T1000 (cell line): ENCODE results near the gene RNF41.

ENCODE experiments used
- DNase-seq: peaks from one replicate; lab custom pipeline; 2025; ENCODE audit warnings: mixed read lengths; lab: John Stamatoyannopoulos, UW

Gene RNF41

DNA sequence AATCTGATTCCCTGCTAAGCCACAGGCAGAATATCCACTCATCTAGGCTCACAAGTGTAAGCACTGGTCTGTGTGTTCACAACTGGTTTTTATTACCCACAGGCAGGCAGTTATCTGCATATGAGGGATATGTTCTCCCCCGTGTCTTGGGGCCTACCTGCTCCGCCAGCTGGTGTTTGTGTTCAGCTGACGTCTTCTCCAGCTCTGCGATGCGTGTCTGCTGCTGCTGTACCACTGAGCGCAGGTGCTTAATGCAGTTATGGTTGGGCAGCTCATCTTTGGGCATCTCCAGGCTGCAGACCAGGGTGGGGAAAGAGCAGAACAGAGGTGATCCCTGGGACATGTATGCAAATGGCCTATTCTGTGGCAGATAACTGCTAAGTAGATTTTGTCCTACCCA, 13.7 kb downstream of the RNF41 start:
- DNase-seq: no peak

DNA sequence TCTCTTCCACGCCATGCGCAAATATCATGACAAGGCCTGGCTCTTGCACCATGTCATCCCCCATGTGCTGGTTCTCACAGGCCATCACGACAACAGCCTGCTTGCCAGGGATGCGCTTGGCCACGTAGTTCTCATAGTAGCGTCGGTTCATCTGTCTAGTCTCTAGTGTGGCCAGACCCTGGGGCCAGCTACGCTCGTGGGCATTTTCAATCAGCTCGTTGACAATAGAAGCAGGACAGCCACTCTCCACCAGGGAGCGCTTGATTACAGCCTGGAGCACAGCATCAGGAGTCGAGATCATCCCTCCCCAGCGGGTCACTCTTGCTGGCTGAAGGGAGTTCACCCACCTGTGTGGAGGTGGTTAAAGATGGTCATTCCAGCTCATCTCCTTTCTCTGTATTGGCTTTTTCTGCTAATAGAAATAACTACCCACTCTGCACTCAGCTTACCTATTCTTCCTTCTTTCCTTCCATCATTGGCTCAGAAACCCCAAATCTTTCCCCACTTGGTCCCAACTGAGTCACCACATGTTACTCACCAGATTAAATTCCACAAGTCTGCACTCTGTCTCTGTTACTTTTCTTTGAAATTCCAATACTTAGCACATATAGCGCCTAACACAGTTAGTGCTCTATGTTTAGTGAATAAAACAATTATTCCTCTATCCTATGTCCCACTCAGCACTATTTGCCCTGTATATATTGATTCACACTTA, 15.1 kb downstream of the RNF41 start:
- peak; percentile 23 for DNase-seq

DNA sequence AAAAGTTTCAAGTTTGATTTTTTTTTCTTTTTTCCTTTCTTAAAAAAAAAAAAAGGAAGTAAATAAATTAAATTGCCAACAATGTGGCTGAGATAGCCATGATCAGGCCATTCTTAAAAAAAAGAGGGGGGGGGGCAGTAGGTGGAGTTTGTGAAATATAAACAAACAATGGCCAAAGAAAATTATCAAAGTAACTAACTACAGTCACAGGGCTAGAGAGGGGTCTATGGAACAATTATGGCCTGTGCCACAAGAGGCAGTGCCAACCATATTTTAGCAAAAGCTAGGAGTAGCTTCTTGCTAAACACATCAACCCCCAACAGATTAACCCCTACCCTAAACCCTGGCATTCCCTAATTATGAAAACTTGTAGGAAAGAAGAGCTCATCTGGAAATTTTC, 16.3 kb downstream of the RNF41 start:
- no peak for DNase-seq

DNA sequence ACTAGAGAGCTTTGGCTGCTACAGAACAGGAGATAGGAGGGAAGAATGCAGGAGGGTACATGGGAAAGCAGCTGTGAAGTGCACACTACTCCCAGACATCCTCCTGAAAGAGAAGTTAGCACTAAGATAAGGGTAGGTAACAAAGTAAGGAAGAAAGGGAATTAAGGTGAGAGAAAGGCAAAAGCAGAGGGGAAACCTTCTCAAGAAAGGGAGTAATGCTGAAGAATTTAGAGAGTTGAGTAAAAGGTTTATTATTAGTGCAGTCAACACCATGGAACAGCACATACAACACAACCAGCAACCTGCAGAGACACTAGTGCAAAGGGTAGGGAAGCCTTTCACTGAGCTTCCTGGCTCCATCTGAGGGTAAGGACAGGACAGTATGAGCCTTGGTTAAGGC, 17.4 kb downstream of the RNF41 start:
- no peak for DNase-seq

DNA sequence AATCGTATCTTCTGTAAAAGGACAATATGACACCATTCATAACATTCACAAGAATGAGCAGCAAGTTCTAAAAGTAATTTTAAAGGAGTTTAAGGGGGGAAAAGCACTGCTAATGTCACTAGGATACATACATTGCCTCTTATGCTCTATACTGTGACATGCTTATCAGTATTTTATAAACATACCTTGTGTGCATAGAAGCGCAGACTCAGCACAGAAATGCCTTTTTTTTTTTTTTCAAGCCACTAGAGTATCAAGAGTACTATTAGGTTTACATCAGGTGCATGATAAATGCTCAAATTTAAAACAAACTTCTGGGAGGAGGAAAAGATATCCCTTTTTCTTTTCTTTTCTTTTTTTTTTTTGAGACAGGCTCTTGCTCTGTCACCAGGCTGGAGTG, 18.9 kb downstream of the RNF41 start:
- no peak for DNase-seq

DNA sequence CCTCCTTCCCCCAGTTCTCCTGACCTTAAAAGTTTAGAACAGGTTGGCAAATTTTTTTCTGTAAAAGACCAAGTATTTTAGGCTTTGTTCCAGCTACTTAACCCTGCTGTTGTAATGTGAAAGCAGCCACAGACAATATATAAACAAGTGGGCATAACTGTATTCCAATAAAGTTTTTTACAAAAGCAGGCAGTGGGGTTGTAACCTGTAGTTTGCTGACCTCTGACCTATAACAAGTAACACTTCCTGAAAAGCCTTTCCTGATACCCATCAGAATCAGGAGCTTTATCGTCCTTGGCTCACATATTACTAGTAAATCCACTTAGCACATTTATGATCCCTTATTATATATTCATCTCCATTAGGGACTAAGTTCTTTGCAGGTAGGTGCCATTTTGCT, 19.4 kb downstream of the RNF41 start:
- DNase-seq: no peak

DNA sequence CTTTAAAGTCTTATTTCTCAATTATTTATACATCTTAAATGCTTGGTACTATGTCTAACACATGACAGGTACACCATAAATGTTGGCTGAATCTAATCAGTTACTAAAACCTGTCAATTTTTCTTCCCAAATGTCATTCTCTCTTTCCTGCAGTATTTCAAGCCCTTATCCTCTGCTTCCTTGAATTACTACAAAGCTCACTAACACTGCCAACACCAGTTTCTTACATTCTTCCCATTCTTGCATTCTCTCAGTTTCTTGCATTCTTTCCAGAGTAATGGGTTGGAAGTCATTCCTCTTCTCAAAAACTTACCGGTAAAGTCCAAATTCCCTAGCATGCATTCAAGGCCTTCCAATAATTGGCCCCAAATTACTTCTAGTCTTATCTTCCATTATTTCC, 22.9 kb downstream of the RNF41 start:
- DNase-seq: no peak

DNA sequence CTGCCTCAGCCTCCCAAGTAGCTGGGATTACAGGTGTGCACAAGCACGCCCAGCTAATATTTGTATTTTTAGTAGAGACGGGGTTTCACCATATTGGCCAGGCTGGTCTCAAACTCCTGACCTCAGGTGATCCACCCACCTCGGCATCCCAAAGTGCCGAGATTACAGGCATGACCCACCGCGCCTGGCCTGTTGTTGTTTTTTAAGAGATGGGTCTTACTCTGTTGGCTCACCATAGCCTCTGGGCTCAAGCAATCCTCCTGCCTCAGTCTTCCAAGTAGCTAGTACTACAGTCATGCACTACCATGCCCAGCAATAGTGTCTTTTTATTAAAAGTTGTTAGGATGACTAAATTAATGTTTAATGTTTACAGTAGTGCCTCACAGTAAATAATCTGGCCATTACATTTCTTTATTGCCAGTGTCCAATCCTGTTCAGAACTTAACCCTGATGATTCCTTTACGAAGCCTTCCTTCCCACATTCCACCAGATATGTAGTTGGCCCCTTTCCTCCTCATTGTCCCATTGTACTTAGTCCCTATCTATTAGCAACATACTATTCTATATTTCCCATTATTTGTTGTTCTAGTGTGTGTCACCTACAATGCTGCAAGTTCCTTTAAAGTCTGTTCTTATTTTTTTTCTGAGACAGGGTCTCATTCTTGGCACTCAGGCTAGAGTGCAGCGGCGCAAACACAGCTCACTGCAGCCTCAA, 23.6 kb downstream of the RNF41 start:
- no peak for DNase-seq

DNA sequence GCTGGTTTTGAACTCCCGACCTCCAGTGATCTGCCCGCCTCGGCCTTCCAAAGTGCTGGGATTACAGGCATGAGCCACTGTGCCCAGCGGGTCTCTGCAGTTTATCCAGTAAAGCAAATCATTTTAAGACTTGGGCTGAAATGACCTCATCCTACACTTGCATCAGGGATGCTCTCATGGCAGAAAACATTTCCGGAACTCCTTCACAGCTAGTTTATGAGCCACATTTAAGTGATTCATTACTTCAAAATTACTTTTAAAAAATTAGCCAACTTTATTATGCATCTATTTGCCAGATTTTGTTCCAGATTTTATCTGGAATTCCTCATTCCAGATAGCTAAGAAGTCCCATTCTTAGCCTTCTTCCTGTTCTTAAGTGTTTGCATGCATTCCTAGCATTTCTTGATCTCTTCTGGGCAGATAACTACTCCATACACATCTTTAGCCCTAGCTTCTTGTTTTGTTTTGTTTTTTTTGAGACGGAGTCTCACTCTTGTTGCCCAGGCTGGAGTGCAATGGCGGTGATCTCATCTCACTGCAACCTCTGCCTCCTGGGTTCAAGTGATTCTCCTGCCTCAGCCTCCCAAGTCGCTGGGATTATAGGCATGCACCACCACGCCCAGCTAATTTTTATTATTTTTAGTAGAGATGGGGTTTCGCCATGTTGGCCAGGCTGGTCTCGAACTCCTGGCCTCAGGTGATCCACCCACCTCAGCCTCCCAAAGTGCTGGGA, 24.7 kb downstream of the RNF41 start:
- peak; percentile 65 for DNase-seq

DNA sequence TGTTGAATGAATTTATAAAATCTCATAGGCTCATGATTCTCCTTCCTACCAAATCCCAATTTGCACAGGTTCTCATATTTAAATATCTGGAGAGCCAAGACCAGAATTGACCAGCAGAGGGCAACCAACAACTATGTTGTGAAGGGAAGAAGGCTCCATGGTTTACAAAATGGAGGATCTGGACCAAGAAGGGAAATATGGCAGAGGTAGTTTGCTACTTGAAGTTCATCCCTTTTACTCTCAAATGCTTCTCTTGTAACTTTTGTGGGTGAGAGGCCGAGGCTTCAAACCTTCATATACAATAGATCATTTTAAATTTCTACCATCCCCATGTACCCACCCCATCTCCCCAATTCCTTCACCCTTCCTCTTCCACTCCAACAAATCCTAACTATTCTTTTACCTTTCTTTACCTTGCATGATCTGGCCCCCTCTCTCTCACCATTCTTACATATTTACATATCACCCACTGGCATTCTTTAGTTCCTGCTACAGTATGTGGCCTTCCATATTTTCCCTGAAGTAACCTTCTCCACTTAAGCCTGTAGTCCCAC, 28.6 kb downstream of the RNF41 start:
- DNase-seq: peak; percentile 38

DNA sequence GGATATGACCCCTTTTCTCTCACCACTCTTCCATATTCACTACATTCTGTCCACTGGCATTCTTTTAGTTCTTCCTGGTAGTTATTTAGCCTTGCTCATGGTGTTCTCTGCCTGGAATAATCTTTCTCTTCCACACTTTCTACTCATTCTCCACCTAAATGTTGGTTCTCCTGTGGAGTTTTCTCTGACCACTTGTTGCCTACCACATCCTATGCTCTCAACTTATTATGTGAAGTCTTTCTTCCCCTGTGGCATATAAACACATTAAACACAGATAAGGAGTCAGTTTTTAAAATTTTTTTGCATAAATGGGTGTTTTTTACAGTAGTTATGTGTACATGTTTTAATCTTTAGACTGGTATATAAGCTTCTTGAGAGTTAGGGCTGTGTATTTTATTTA, 29.1 kb downstream of the RNF41 start:
- DNase-seq: no peak

DNA sequence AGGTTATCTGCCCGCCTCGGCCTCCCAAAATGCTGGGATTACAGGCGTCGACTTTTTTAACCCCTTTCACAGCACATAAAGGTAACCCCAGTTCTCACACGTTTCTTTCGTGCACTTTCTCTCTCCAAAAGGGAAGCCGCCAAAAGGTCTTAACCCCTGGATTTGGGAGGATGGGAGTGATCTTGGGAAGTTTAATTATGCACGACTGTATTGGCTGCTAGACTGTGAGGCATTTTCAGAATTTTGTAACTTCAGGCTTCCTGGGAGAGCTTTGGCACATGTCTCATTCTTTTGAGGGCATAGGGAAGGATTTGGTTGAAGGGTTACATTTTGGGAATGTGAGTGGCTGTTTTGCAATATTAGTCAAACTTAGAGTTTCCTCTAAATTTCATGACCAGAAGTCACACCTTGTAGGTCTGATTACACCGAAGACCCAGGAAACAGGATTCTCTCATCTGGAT, 31.0 kb downstream of the RNF41 start:
- no peak for DNase-seq

DNA sequence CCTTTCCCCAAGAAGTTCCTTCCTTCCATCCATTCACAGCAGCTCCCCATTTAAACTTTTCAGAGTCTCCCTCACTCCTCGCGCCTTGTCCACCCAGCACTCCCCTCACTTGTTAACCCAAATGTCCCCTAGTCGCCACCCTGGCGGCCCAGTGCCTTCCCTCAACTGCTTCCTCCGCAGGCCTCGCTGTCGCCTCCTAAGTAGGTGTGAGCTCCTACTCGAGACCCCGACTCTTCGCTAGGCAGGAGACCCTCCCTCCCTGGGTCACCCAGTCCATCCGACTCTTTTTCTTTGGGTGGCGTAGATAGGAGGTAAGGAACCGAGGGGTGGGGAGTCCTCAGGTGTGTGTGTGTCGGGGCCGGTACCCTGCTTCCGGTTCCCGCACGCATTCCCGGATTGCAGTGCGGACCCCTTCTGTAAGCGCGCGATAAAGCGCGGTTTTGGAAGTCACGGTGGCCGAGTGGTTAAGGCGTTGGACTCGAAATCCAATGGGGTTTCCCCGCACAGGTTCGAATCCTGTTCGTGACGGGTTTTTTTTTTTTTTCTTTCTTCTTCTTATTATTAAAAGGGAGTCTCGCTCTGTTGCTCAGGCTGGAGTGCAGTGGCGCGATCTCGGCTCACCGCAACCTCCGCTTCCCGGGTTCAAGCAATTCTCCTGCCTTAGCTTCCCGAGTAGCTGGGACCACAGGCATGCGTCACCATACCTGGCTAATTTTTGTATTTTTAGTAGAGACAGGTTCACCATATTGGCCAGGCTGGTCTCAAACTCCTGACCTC, 31.6 kb downstream of the RNF41 start:
- DNase-seq: peak; percentile 89

DNA sequence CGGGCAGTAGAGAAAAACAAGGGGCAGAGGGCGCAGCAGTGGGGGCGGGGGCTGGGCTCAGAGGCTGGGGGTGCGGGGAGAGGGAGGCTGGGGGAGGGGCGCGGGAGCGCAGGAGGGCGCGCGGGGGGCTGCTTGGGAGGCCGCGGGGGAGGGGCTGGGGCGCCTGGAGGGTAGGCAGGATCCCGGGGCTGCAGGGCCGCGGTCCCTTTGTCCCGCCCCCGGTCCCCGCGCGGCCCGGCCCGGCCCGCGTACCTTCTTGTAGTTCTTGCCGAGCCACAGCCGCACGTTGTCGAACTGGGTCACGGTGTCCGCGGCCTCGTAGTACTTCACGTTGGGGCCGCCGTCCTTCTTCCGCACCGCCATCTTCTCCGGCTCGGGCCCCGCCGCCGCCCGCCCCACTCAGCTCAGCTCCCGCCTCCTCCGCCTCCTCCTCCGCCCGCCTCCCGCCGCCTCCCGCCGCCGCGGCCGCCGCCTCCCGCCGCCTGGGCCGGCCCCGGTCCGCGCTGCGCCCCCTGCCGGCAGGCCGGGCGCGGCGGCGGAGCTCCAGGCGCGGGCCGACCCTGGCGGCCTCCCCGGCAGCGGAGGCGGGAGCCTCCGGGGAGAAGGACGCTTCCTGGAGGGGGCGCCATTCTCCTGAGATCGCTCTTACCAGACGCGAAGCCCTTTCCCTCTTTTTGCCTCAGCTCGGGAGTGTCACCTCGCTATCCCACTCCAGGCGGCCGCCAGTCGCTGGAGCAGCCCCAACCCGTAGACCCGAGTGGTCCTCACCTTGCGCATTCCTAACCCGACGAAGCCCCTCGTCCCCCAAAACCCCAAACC, 32.4 kb downstream of the RNF41 start, which contains the start of gene SMARCC2:
SMARCC2 (minus strand) TSS at position 385 of the 819 bp plus-strand sequence; CDS start at position 363, 22 bp downstream.
- DNase-seq: peak; percentile 84

DNA sequence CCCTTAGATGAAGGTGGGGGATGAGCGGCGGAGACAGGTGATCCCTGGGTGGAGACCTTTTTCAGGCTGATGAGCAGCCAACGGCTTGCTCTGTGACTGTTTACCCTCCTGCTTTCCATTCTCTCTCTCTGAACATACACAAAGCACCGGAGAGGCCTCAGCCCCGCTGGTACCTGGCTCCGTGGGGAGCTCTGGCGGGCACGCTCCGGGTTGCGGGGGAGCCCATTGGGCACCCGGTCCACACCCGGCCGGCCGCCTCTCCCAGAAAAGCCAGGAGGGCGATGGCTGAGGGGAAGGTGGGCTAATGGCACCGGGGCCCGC, 33.0 kb downstream of the RNF41 start:
- no peak for DNase-seq

DNA sequence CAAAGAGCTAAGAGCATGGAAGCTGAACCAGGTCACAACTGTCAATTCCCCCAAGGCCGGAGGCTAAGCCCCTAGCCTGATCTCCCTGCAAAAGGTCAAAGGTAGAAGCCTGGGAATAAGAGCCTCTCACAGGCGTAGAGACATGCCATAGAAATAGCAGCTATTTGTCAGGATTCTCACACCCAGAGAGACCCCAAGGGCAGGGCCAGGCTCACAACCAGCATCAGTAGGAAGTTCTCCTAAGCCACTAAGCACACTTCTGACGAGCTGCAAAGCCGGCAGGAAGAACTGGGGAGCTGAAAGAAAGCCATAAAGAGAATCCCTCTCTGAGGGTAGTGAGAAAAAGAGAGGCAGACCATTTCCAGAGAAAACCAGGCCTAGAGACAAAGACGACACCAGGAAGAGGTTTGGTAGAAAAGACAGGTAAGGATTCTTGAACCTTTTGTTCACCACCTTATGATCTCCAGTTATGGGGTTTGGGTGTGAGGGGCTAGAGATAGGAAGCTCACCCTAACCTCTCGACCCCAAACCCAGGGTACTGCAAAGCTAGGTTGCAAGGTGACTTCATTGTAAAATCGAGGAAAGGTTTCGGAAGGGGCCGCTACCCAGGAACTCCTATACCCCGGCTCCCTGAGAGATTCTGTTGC, 33.5 kb downstream of the RNF41 start:
- no peak for DNase-seq

DNA sequence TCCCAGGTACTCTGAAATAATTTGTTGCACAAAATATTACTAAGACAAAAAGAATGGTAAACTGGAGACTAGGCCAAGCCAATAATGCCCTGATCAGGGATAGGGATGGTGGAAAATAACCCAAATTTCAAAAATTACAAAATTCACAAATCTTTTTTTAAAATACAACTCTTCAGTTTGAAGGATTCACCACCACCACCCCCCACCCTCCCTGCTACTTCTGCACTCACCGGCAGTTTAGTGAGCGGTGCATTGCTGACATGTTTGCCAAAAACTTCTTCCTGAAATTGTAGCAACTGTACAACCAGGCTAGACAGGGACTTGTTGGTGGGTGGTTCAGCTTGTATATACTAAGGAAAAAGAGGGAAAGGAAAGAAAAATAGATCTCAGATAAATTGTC, 34.8 kb downstream of the RNF41 start:
- no peak for DNase-seq

DNA sequence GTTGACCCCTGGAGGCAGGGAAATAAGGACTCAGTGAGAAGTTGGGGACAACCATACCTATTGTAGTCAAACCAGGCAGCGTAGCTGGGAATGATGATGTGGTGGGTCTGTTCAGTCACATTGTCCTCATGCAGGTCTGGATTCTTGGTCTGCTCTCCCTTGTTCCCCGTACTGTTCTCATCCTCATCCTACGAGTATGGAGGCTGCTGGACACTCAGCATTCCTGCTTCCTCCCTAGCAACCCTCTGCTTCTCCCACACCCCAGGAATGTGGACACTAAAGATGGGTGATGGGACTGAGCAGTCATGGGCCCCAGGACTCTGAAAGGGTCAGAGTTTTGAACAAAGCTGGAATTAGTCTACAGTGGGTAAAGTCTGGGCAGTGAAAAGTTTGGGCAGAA, 43.4 kb downstream of the RNF41 start:
- no peak for DNase-seq

DNA sequence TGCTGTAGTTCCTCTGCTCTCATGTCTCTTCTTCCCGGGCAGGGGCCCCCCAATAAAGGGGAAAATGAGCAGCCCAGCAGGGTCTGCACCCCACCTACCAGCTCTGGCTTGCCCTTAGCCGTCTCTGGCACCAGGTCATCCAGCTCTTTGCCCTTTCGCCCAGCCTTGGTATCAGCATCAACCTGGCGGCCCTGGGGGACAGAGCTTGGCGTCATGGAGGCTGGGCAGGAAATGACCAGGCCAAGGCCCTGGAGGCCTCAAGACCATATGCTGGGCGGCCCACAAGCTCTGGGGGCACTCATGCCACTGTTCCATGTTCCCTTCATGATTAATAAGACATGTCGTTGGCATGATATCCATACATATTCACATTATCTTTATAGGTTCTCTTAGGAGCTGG, 48.9 kb downstream of the RNF41 start:
- DNase-seq: no peak

DNA sequence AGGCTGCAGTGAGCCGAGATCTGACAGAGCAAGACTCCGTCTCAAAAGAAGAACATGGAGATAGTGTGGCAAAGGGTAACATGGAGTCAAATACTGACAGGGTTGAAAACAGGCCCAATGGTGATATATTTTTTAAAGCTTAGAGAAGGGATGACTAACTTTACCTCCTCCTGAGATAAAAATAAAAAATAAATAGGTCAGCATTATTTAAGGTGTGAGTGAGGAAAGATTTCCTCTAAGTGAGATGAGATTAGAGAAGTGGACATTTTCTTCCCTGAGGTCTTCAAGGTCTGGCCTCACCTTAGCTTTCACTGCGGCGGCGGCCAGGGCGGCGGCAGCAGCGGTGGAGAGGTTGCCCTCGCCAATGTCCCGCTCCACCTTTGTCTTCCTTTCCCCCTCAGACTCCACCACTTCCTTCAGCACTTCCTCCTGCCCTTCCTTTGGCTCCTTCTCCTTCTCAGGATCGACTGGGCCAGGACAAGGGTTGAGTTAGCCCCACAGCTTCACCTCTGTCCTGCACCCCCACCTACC, 52.4 kb downstream of the RNF41 start:
- no peak for DNase-seq
